H9 (cell line): ENCODE results near the gene HOOK2. TPM values are rescaled to one million over a fixed set of nuclear protein-coding genes. Genes with fewer than 3 reads are reported as not detected.

Source experiments
- DNase-seq: peaks from one replicate; pipeline ENCODE4 v3.0.0-alpha.2; 2017
- H2AFZ ChIP-seq: one replicate; pipeline ENCODE4 v1.6.1; 2013; ENCODE audit warnings: mild to moderate bottlenecking, low read length, control low read depth, moderate library complexity
- H2AK5ac ChIP-seq: 2 replicates; pipeline ENCODE4 v1.6.1; 2013; ENCODE audit warnings: low read length, control low read depth, mixed read lengths; ENCODE audit not compliant: insufficient read length
- H2BK120ac ChIP-seq: one replicate; pipeline ENCODE4 v1.6.1; 2013; ENCODE audit warnings: low read depth, mild to moderate bottlenecking, low read length, control low read depth, inconsistent platforms; ENCODE audit not compliant: poor library complexity, severe bottlenecking
- H2BK12ac ChIP-seq: 2 replicates; pipeline ENCODE4 v1.6.1; 2013; ENCODE audit warnings: low read length, control low read depth, mixed read lengths, low read depth; ENCODE audit not compliant: insufficient read length
- H2BK15ac ChIP-seq: 2 replicates; pipeline ENCODE4 v1.6.1; 2013; ENCODE audit warnings: low read depth, low read length, control low read depth
- H2BK20ac ChIP-seq: one replicate; pipeline ENCODE4 v1.6.1; 2013; ENCODE audit warnings: low read depth, mild to moderate bottlenecking, low read length, control low read depth, inconsistent platforms; ENCODE audit not compliant: poor library complexity, severe bottlenecking
- H2BK5ac ChIP-seq: 2 replicates; pipeline ENCODE4 v1.6.1; 2013; ENCODE audit warnings: low read length, control low read depth, mixed read lengths; ENCODE audit not compliant: insufficient read length
- H3K14ac ChIP-seq: 2 replicates; pipeline ENCODE4 v1.6.1; 2013; ENCODE audit warnings: low read length, control low read depth; ENCODE audit not compliant: insufficient read depth
- H3K18ac ChIP-seq: 2 replicates; pipeline ENCODE4 v1.6.1; 2013; ENCODE audit warnings: low read depth, mild to moderate bottlenecking, mixed read lengths, low read length, control low read depth; ENCODE audit not compliant: insufficient read length
- H3K23ac ChIP-seq: 2 replicates; pipeline ENCODE4 v1.6.1; 2013; ENCODE audit warnings: low read length, control low read depth, mixed read lengths, low read depth; ENCODE audit not compliant: insufficient read length
- H3K23me2 ChIP-seq: 2 replicates; pipeline ENCODE4 v1.6.1; 2013; ENCODE audit warnings: low read depth, mild to moderate bottlenecking, mixed read lengths, low read length, control low read depth; ENCODE audit not compliant: insufficient read length, poor library complexity, severe bottlenecking
- H3K27ac ChIP-seq: 2 replicates; pipeline ENCODE4 v1.5.1; 2013; ENCODE audit warnings: low read length, control low read depth, mixed read lengths, low read depth; ENCODE audit not compliant: insufficient read length
- H3K27me3 ChIP-seq: 2 replicates; pipeline ENCODE4 v1.6.1; 2013; ENCODE audit warnings: low read length, control low read depth, inconsistent platforms; ENCODE audit not compliant: insufficient read depth
- H3K4ac ChIP-seq: 2 replicates; pipeline ENCODE4 v1.6.1; 2013; ENCODE audit warnings: low read depth, mild to moderate bottlenecking, control low read depth, inconsistent platforms, low read length, moderate library complexity
- H3K4me1 ChIP-seq: 2 replicates; pipeline ENCODE4 v1.6.1; 2013; ENCODE audit warnings: low read length, control low read depth, inconsistent platforms; ENCODE audit not compliant: insufficient read depth
- H3K4me2 ChIP-seq: 2 replicates; pipeline ENCODE4 v1.6.1; 2013; ENCODE audit warnings: low read length, control low read depth, mixed read lengths; ENCODE audit not compliant: insufficient read length, insufficient read depth
- H3K56ac ChIP-seq: 2 replicates; pipeline ENCODE4 v1.6.1; 2013; ENCODE audit warnings: low read depth, mild to moderate bottlenecking, mixed read lengths, low read length, control low read depth; ENCODE audit not compliant: insufficient read length
- H3K79me1 ChIP-seq: 2 replicates; pipeline ENCODE4 v1.6.1; 2013; ENCODE audit warnings: low read depth, mild to moderate bottlenecking, moderate library complexity, low read length, control low read depth, inconsistent platforms; ENCODE audit not compliant: insufficient read depth, poor library complexity, severe bottlenecking
- H3K79me2 ChIP-seq: 2 replicates; pipeline ENCODE4 v1.6.1; 2013; ENCODE audit warnings: low read length, control low read depth, inconsistent platforms; ENCODE audit not compliant: insufficient read depth
- H3K9ac ChIP-seq: 2 replicates; pipeline ENCODE4 v1.6.1; 2013; ENCODE audit warnings: low read length, control low read depth, mixed read lengths; ENCODE audit not compliant: insufficient read length; ENCODE audit errors: extremely low read depth
- H3K9me3 ChIP-seq: one replicate; pipeline ENCODE4 v1.6.1; 2013; ENCODE audit warnings: low read depth, low read length, inconsistent platforms; ENCODE audit not compliant: control insufficient read depth
- H3T11ph ChIP-seq: one replicate; pipeline ENCODE4 v1.6.1; 2013; ENCODE audit warnings: mild to moderate bottlenecking, low read length, control low read depth, inconsistent platforms
- H4K20me1 ChIP-seq: one replicate; pipeline ENCODE4 v1.6.1; 2013; ENCODE audit not compliant: control insufficient read depth, insufficient read length, insufficient read depth
- H4K5ac ChIP-seq: 2 replicates; pipeline ENCODE4 v1.6.1; 2013; ENCODE audit warnings: low read depth, mild to moderate bottlenecking, mixed read lengths, low read length, control low read depth; ENCODE audit not compliant: insufficient read length
- H4K8ac ChIP-seq: replicated peaks from 2 replicates; pipeline ENCODE4 v1.6.1; 2013; ENCODE audit warnings: low read length, control low read depth, mixed read lengths, low read depth; ENCODE audit not compliant: insufficient read length
- H4K91ac ChIP-seq: 2 replicates; pipeline ENCODE4 v1.6.1; 2013; ENCODE audit warnings: low read depth, mild to moderate bottlenecking, moderate library complexity, mixed read lengths, low read length, control low read depth; ENCODE audit not compliant: insufficient read length
- H3K27ac Mint-ChIP-seq, 3 experiments: 2 replicates in 2 of 3; 3 replicates in 1 of 3; pipeline ENCODE4 v1.8.0; 2020 to 2021; ENCODE audit warnings: mixed read lengths in 3 of 3, mild to moderate bottlenecking in 1 of 3, moderate library complexity in 1 of 3
- H3K27me3 Mint-ChIP-seq: 2 replicates; pipeline ENCODE4 v1.8.0; 2021; ENCODE audit warnings: low read depth, mild to moderate bottlenecking, moderate library complexity, mixed read lengths
- H3K36me3 Mint-ChIP-seq, 3 experiments: 2 replicates in 2 of 3; 3 replicates in 1 of 3; pipeline ENCODE4 v1.8.0; 2020 to 2021; ENCODE audit warnings: low read depth in 3 of 3, mixed read lengths in 3 of 3; ENCODE audit not compliant: insufficient read depth in 1 of 3
- H3K4me1 Mint-ChIP-seq, 2 experiments: 2 replicates each; pipeline ENCODE4 v1.8.0; 2020; ENCODE audit warnings: mixed read lengths in 2 of 2
- H3K4me3 Mint-ChIP-seq, 2 experiments: 2 replicates in 1 of 2; 3 replicates in 1 of 2; pipeline ENCODE4 v1.8.0; 2020 to 2021; ENCODE audit warnings: mild to moderate bottlenecking in 2 of 2, mixed read lengths in 2 of 2, moderate library complexity in 1 of 2
- H3K9me3 Mint-ChIP-seq, 2 experiments: 2 replicates in 1 of 2; 3 replicates in 1 of 2; pipeline ENCODE4 v1.8.0; 2020; ENCODE audit warnings: mild to moderate bottlenecking in 2 of 2, mixed read lengths in 2 of 2, moderate library complexity in 1 of 2
- WGBS: extraction: QIAGEN DNeasy Blood & Tissue Kit; methylation state at CpG from one replicate; pipeline ENCODE4 v1.1.7; 2013; ENCODE audit warnings: missing lambda C conversion rate, low lambda C conversion rate, mixed read lengths; ENCODE audit not compliant: insufficient read length; ENCODE audit errors: extremely low coverage; 5-methylcytosine and 5-hydroxymethylcytosine counted together
- total RNA-seq: library from RNA; stranded (reverse); gene quantifications from 2 replicates; pipeline ENCODE4 v1.2.1, GENCODE V29; 2021
- TF ChIP-seq, protein P1 (sequence below): fragments of 200-600 bp; sonication (generic); conservative IDR thresholded peaks from 3 replicates; pipeline ENCODE4 v1.8.0; 2021; ENCODE audit warnings: antibody characterized with exemption, mild to moderate bottlenecking

HOOK2 gene
- total RNA-seq, 1 experiment from 2014 or later, result 64.7 TPM

DNA sequence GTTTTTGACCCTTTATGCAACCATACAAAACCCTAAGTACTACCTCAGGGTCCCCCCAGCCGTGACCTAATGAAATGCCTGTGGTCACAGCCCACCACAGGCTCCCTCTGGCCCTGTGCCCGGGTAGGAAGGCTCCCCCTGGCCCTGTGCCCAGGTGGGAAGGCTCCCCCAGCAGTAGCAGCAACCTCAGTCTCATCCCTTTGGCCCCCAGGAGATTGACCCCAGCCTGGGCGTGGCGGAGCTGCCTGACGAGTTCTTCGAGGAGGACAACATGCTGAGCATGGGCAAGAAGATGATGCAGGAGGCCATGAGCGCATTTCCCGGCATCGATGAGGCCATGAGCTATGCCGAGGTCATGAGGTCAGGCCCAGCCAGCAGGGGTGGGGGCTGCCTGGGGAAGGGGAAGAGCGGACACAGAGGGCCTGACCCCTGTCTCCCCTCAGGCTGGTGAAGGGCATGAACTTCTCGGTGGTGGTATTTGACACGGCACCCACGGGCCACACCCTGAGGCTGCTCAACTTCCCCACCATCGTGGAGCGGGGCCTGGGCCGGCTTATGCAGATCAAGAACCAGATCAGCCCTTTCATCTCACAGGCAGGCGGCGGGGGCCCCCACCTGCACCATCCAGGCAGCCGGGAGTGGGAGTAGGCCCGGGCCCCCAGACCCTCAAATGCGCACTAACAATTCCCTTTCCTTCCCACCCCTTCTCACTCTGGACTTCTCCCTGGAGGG is 30.0 kb downstream of the HOOK2 start:
- Histone ChIP-seq H3K79me2 (no peaks in the 10 kb centered on the region), H3K79me1 (no peaks in the 10 kb centered on the region), H3K9ac (no peak overlapping the region), H2BK5ac (no peak overlapping the region), H3K4me1 (no peaks in the 10 kb centered on the region), H2AFZ (no peak overlapping the region), H4K20me1 (no peaks in the 10 kb centered on the region), H3K23ac (no peak overlapping the region), H2BK12ac (no peak overlapping the region), H3T11ph (no peak overlapping the region), H3K9me3 (no peaks in the 10 kb centered on the region), H2BK20ac (no peak overlapping the region), H2AK5ac (no peak overlapping the region), H4K8ac (no peak overlapping the region), H3K23me2 (no peaks in the 10 kb centered on the region), H3K18ac (no peak overlapping the region), H4K91ac (no peak overlapping the region), H3K4me2 (no peak overlapping the region), H3K56ac (no peak overlapping the region), H3K14ac (no peak overlapping the region), H2BK15ac (no peak overlapping the region), H2BK120ac (no peak overlapping the region), H3K4ac (no peak overlapping the region), H3K27me3 (no peaks in the 10 kb centered on the region; the same call in 1 of the 2 replicates), H4K5ac (no peak overlapping the region), H3K27ac (no peak overlapping the region)
- DNase-seq, result no peak
- peaks cover 7 to 18% of the 10 kb centered on the region in 2 experiments for H3K4me1 Mint-ChIP-seq
- no peak overlapping the region for H3K4me3 Mint-ChIP-seq
- TF ChIP-seq, protein P1, sequence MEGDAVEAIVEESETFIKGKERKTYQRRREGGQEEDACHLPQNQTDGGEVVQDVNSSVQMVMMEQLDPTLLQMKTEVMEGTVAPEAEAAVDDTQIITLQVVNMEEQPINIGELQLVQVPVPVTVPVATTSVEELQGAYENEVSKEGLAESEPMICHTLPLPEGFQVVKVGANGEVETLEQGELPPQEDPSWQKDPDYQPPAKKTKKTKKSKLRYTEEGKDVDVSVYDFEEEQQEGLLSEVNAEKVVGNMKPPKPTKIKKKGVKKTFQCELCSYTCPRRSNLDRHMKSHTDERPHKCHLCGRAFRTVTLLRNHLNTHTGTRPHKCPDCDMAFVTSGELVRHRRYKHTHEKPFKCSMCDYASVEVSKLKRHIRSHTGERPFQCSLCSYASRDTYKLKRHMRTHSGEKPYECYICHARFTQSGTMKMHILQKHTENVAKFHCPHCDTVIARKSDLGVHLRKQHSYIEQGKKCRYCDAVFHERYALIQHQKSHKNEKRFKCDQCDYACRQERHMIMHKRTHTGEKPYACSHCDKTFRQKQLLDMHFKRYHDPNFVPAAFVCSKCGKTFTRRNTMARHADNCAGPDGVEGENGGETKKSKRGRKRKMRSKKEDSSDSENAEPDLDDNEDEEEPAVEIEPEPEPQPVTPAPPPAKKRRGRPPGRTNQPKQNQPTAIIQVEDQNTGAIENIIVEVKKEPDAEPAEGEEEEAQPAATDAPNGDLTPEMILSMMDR, result no peak
- no CpG with 5 or more reads among the region's 22 CpGs for WGBS
- H3K9me3 Mint-ChIP-seq, result peaks cover 3 to 5% of the 10 kb centered on the region in 2 experiments; a peak in 3 of 5 replicates
- H3K36me3 Mint-ChIP-seq, result peaks cover 38 to 53% (median 53%) of the 10 kb centered on the region in 3 experiments
- H3K27ac Mint-ChIP-seq, result peak overlapping the region in 1 of 3 experiments; percentile 63; a peak in 2 of 7 replicates
- H3K27me3 Mint-ChIP-seq, result peaks cover 16% of the 10 kb centered on the region
